ENCODE data around the gene REPS2. TPM values are rescaled to one million over a fixed set of nuclear protein-coding genes. Genes with fewer than 3 reads are reported as not detected.

Gene REPS2
- total RNA-seq, 1 donor from 2014 or later = 1.3 TPM

DNA sequence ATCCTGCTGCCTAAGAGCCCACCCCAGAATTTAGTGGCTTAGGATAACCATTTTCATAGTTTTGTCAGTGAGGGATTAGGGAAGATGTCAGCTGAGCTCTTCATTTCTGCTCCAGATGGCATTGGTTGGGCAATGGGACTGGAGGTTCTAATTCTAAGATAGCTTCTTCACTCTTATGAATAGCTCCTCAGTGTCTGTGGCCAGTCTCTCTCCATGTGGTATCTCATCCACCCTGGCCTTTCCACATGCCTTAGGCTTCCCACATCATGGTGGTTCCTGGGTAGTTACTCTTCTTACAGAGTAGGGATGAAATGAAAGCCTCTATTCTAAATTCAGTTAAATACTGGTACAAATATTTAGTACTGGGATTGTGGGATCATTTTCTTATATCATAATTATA is 31.3 kb downstream of the REPS2 start:
- H3K36me3 ChIP-seq (ENCODE audit: control insufficient read depth, insufficient read depth, low read length) = no peaks in the 10 kb centered on the region
- DNase-seq (ENCODE audit: low read depth) = no peak
- H3K27me3 ChIP-seq (ENCODE audit: control insufficient read depth, insufficient read depth, low read length) = no peaks in the 10 kb centered on the region
- H3K4me3 ChIP-seq (ENCODE audit: low read depth, low read length) = no peak overlapping the region
- TF ChIP-seq, protein P1, sequence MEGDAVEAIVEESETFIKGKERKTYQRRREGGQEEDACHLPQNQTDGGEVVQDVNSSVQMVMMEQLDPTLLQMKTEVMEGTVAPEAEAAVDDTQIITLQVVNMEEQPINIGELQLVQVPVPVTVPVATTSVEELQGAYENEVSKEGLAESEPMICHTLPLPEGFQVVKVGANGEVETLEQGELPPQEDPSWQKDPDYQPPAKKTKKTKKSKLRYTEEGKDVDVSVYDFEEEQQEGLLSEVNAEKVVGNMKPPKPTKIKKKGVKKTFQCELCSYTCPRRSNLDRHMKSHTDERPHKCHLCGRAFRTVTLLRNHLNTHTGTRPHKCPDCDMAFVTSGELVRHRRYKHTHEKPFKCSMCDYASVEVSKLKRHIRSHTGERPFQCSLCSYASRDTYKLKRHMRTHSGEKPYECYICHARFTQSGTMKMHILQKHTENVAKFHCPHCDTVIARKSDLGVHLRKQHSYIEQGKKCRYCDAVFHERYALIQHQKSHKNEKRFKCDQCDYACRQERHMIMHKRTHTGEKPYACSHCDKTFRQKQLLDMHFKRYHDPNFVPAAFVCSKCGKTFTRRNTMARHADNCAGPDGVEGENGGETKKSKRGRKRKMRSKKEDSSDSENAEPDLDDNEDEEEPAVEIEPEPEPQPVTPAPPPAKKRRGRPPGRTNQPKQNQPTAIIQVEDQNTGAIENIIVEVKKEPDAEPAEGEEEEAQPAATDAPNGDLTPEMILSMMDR (IDR thresholded peaks at IDR 0.05; ENCODE audit: insufficient read depth, low read length, poor library complexity, severe bottlenecking) = no peak

DNA sequence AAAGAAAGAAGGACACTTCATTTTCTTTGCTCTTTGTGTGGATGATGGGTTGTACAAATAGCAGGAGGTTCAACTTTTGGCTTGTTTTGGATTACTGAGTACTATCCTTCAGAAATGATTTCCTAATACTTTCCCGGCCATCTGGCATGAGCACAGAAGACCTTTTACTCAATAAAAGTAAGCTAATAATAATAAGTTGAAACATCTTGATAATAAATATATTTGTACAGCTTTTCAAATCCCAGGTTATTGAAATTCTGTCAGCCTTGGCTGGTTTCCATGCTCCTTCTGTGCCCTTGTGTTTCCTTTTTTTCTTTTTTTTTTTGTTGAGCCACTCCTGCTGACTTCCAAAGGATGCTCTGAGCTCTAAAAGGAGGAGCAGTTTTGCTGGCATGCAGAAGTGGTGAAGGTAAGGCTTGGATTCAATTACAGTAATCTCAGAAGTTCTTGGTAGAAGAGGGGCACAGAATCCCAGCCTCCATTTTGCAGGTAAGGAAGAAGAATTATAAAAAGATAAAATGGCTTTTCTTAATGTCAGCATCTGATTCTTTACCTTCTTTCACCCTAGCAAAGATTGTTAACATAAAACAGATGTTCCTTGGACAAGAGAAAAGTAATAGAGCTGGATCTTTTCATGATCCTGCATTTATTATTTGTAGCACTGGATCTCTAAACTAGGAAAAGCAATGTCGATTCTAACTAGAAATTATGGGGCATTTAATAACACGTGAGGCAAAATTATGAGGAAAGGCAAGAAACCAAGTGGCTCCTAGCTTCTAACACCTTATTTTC is 31.9 kb downstream of the REPS2 start:
- Histone ChIP-seq H3K36me3 (ENCODE audit: control insufficient read depth, insufficient read depth, low read length) (no peaks in the 10 kb centered on the region), H3K27me3 (ENCODE audit: control insufficient read depth, insufficient read depth, low read length) (no peaks in the 10 kb centered on the region), H3K4me3 (ENCODE audit: low read depth, low read length) (no peak overlapping the region)
- no peak for DNase-seq (ENCODE audit: low read depth)
- TF ChIP-seq, protein P1 (IDR thresholded peaks at IDR 0.05; ENCODE audit: insufficient read depth, low read length, poor library complexity, severe bottlenecking) = no peak

GRCh38 chrX:16979226-16979625 is 32.8 kb downstream of the REPS2 start:
- TF ChIP-seq, protein P1 (IDR thresholded peaks at IDR 0.05; ENCODE audit: insufficient read depth, low read length, poor library complexity, severe bottlenecking) = no peak
- H3K36me3 ChIP-seq (ENCODE audit: control insufficient read depth, insufficient read depth, low read length) = no peaks in the 10 kb centered on the region
- DNase-seq (ENCODE audit: low read depth) = no peak
- peaks cover 2% of the 10 kb centered on the region for H3K27me3 ChIP-seq (ENCODE audit: control insufficient read depth, insufficient read depth, low read length)
- H3K4me3 ChIP-seq (ENCODE audit: low read depth, low read length) = no peak overlapping the region

DNA sequence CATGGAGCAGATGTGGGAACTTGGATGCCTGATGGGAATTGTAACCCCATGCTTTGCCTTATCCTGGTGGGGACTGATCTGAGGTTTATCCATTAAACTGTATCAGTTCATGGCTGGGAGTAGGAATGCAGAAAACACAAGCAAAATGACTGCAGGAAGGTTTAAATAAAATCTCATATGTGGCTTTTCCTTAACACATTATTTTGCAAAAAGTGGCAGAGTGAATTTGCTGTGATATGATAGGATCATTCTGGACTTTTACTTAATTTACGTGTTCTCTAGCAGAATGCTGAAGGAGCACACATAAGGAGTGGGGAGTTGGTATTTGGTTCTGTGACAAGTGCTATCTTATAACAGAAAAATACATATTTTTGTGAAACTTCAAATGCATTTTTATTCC is 34.8 kb downstream of the REPS2 start:
- DNase-seq (ENCODE audit: low read depth) = no peak
- Histone ChIP-seq H3K36me3 (ENCODE audit: control insufficient read depth, insufficient read depth, low read length) (no peaks in the 10 kb centered on the region), H3K4me3 (ENCODE audit: low read depth, low read length) (no peak overlapping the region), H3K27me3 (ENCODE audit: control insufficient read depth, insufficient read depth, low read length) (peaks cover 2% of the 10 kb centered on the region)
- TF ChIP-seq, protein P1 (IDR thresholded peaks at IDR 0.05; ENCODE audit: insufficient read depth, low read length, poor library complexity, severe bottlenecking) = no peak

DNA sequence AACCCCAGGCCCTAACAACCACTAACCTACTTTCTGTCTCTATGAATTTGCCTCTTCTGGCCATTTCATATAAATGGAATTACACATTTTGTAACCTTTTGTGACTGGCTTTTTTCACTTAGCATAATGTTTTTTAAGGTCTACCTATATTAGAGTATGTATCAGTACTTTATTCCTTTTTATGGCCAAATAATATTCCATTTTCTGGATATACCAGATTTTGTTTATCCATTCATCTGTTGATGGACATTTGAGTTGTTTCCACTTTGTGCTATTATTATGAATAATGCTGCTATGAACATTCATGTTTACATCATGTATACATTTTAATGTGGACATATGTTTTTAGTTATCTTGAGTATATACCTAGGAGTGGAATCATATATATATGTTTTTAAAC is 35.5 kb downstream of the REPS2 start:
- H3K27me3 ChIP-seq (ENCODE audit: control insufficient read depth, insufficient read depth, low read length) = peaks cover 2% of the 10 kb centered on the region
- DNase-seq (ENCODE audit: low read depth) = no peak
- no peak overlapping the region for H3K4me3 ChIP-seq (ENCODE audit: low read depth, low read length)
- no peaks in the 10 kb centered on the region for H3K36me3 ChIP-seq (ENCODE audit: control insufficient read depth, insufficient read depth, low read length)
- TF ChIP-seq, protein P1 (IDR thresholded peaks at IDR 0.05; ENCODE audit: insufficient read depth, low read length, poor library complexity, severe bottlenecking) = no peak

DNA sequence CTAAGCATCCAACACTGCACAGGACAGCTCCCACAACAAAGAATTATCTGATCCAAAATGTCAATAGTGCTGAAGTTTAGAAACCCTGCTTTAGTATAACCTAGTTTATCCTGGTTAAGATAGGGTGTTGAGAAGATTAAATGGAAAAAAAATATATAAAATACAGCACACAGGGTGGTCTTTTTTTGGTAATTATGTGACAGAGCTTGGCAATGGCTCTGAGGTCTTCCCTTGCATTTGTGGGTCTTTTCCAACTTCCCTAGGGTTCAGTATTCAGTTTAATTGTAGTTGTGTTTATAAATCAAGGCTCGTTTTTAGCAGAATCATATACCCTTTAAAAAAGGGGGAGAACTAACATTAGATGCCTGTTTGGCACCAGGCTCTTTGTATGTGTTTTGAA is 36.6 kb downstream of the REPS2 start:
- Histone ChIP-seq H3K27me3 (ENCODE audit: control insufficient read depth, insufficient read depth, low read length) (peaks cover 2% of the 10 kb centered on the region), H3K4me3 (ENCODE audit: low read depth, low read length) (no peak overlapping the region), H3K36me3 (ENCODE audit: control insufficient read depth, insufficient read depth, low read length) (no peaks in the 10 kb centered on the region)
- TF ChIP-seq, protein P1 (IDR thresholded peaks at IDR 0.05; ENCODE audit: insufficient read depth, low read length, poor library complexity, severe bottlenecking) = no peak
- DNase-seq (ENCODE audit: low read depth) = no peak

Measured in kidney epithelial cell (primary cell).